ENCODE results near the gene ARID1B. TPM values are rescaled to one million over a fixed set of nuclear protein-coding genes. Genes with fewer than 3 reads are reported as not detected.

ARID1B gene
- total RNA-seq, 1 donor from 2014 or later = 43.4 TPM

GRCh38 chr6:157063923-157064322 is 286.7 kb downstream of the ARID1B start:
- intact Hi-C loops (cut with micrococcal nuclease) = no loop called here
- peaks cover 80% of the 10 kb centered on the region for H3K4me1 ChIP-seq

GRCh38 chr6:157064502-157064901 is 287.3 kb downstream of the ARID1B start:
- Histone ChIP-seq H3K4me1 (peaks cover 80% of the 10 kb centered on the region), H3K36me3 (no peaks in the 10 kb centered on the region), H3K27me3 (ENCODE audit: low read depth) (no peaks in the 10 kb centered on the region), H3K4me3 (no peak overlapping the region), H3K27ac (replicated peaks) (no peak overlapping the region), H3K9me3 (replicated peaks) (no peaks in the 10 kb centered on the region)
- intact Hi-C loops (cut with micrococcal nuclease) = no loop called here
- TF ChIP-seq CTCF (IDR thresholded peaks at IDR 0.05; ENCODE audit: borderline replicate concordance) = no peak
- DNase-seq = no peak

More at GRCh38 chr6:157063923-157064322, 286.7 kb downstream of the ARID1B start:
- DNase-seq = no peak
- no peaks in the 10 kb centered on the region for H3K9me3 ChIP-seq (replicated peaks)
- H3K36me3 ChIP-seq = no peaks in the 10 kb centered on the region
- no peak overlapping the region for H3K4me3 ChIP-seq
- no peaks in the 10 kb centered on the region for H3K27me3 ChIP-seq (ENCODE audit: low read depth)
- no peak overlapping the region for H3K27ac ChIP-seq (replicated peaks)
- no peak for TF ChIP-seq CTCF (IDR thresholded peaks at IDR 0.05; ENCODE audit: borderline replicate concordance)

- no peak for TF ChIP-seq CTCF (IDR thresholded peaks at IDR 0.05; ENCODE audit: borderline replicate concordance)
- Histone ChIP-seq H3K4me1 (peaks cover 80% of the 10 kb centered on the region), H3K27me3 (ENCODE audit: low read depth) (no peaks in the 10 kb centered on the region), H3K36me3 (no peaks in the 10 kb centered on the region), H3K27ac (replicated peaks) (no peak overlapping the region), H3K9me3 (replicated peaks) (no peaks in the 10 kb centered on the region), H3K4me3 (no peak overlapping the region)
- intact Hi-C loops (cut with micrococcal nuclease) = no loop called here
- DNase-seq = no peak
Observed at GRCh38 chr6:157065366-157065765, 288.2 kb downstream of the ARID1B start.

- intact Hi-C loops (cut with micrococcal nuclease) = no loop called here
- no peaks in the 10 kb centered on the region for H3K27me3 ChIP-seq (ENCODE audit: low read depth)
- no peak overlapping the region for H3K27ac ChIP-seq (replicated peaks)
- no peaks in the 10 kb centered on the region for H3K9me3 ChIP-seq (replicated peaks)
- peaks cover 80% of the 10 kb centered on the region for H3K4me1 ChIP-seq
- no peak for TF ChIP-seq CTCF (IDR thresholded peaks at IDR 0.05; ENCODE audit: borderline replicate concordance)
- no peak overlapping the region for H3K4me3 ChIP-seq
- no peaks in the 10 kb centered on the region for H3K36me3 ChIP-seq
- no peak for DNase-seq
Observed at GRCh38 chr6:157066781-157067491, 289.8 kb downstream of the ARID1B start.

- Histone ChIP-seq H3K9me3 (replicated peaks) (no peaks in the 10 kb centered on the region), H3K27ac (replicated peaks) (no peak overlapping the region), H3K4me1 (peaks cover 76% of the 10 kb centered on the region), H3K36me3 (no peaks in the 10 kb centered on the region), H3K4me3 (no peak overlapping the region), H3K27me3 (ENCODE audit: low read depth) (no peaks in the 10 kb centered on the region)
- no peak for TF ChIP-seq CTCF (IDR thresholded peaks at IDR 0.05; ENCODE audit: borderline replicate concordance)
- no peak for DNase-seq
- intact Hi-C loops (cut with micrococcal nuclease) = no loop called here
Observed at GRCh38 chr6:157067507-157067906, 290.3 kb downstream of the ARID1B start.
